ENCODE results near the gene NLGN1.

DNA sequence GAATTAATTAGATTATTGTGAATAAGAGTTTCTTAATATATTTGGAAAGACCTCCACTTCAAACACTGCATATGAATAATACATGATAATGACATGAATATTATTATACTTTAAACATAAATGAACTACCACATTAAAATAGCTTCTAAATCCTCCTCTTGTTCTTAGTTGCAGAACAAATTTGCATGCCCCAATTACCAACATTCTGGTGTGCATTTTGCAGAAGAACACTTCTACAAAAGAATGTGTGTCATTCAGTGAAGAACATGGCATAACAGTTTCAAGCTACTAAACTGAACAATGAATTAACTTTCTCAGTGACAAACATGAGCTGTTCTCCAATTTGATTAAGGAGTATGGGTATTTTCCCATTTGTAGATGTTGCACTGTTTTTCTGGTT, 750.3 kb downstream of the NLGN1 start:
- TF ChIP-seq FOXA1 (IDR thresholded peaks at IDR 0.05) (no peak), SP1 (IDR thresholded peaks at IDR 0.05) (no peak), HDGF (IDR thresholded peaks at IDR 0.05; ENCODE audit: borderline replicate concordance) (no peak), LEF1 (IDR thresholded peaks at IDR 0.05; ENCODE audit: borderline replicate concordance) (no peak)
